Parietal lobe (tissue), 1 donor: ENCODE measurements around the gene FAM81B. TPM values are rescaled to one million over a fixed set of nuclear protein-coding genes. Genes with fewer than 3 reads are reported as not detected.

ENCODE experiments used
- total RNA-seq: library from RNA; depleted of rRNA; stranded (reverse); fragments of >200 nt; gene quantifications from one replicate; pipeline ENCODE4 v1.2.3, GENCODE V29; 2014

Gene FAM81B
- not detected for total RNA-seq

GRCh38 chr5:95390812-95391492 is at the start of gene FAM81B:
Gene FAM81B (plus strand): TSS chr5:95391366. CDS start chr5:95391390, 24 bp downstream.

Other genes with a start within 250 kb of the FAM81B start
- 112 TPM for gene MCTP1, start 106.3 kb upstream of the FAM81B start, total RNA-seq
- 277 TPM for gene SKIC3, start 163.6 kb downstream of the FAM81B start, total RNA-seq
- 8.1 TPM for gene ARSK, start 163.7 kb downstream of the FAM81B start, total RNA-seq
- not detected for gene GPR150, start 228.7 kb downstream of the FAM81B start, total RNA-seq